GM18526 (cell line): ENCODE results near the gene RAC3.

Experiments used
- POLR2A ChIP-seq: IDR thresholded peaks from 3 replicates; pipeline ENCODE4 v1.6.1; 2011; ENCODE audit not compliant: insufficient read length; ENCODE audit errors: extremely low read depth

Gene RAC3

DNA sequence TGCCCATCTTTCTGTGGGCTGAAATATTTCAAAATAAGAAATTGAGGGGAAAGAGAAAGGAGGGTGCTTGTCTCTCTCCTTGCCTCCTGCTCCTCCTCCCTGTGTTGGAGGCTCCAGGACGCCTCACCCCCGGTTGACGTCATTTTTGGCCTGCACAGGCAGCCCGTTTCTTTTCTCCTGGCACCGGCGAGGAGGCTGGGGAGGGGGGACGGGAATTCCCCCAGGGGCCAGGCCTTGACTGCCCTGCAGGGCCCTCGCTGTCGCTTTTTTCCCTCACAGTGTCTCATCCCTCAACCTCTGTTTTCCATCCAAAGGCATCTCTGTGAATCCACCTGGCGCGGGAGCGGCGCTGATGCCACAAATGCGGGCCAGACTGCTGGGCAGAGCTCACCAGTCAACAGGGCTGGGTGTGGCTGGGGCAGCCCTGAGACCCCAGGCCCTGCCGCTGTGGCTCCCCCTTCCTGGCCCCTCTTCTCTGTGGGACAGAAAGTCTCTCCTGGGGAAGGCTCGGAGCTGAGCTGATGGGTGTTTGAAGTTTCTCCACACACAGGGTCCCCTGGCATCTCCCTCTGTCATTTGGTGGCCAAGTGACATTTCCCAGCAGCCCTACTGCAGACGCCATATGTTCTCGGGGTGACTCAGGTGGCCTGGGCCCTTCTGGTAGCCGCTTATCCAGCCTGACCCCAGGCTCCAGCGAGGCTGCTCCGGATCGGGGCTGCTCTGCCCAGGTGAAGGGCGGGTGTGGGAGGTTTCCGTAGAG lies 24.8 kb upstream of the RAC3 start:
- TF ChIP-seq POLR2A: no peak

GRCh38 chr17:82007228-82007494 lies 24.3 kb upstream of the RAC3 start:
- no peak for TF ChIP-seq POLR2A

- no peak for TF ChIP-seq POLR2A
Measured at GRCh38 chr17:82007495-82008257, 23.8 kb upstream of the RAC3 start.

DNA sequence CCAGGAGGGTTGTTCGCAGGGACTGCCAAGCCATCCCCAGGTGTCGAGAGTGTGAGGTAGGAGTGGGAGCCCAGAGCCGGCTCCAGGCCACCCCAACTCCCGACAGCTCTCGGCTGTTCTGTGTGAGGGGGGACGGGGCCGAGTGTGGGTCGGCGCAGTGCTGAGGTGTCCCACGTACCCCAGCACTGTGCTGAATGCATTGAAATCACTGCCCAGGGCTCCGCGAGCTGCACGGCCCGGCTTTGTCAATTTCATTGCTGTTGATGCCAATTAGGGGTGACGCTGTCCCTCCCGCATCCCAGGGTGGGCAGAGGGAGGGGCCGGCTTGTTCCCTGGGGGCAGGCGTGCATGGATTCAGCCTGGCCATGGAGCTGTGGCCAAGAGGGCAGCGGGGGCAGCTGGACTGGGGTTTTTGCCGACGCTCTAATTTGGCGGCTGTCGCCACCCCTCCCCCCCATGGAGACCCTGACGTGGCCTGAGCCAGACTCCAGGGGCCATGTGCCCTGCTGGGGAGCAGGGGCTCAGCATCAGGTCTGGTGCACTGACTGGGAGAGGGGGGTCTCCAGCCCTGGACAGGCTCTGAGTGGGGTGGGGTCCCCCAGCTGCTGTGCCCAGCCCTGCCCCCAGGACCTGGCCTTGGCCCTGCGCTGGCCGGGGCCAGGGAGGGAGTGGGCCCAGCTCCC lies 23.1 kb upstream of the RAC3 start:
- no peak for TF ChIP-seq POLR2A

DNA sequence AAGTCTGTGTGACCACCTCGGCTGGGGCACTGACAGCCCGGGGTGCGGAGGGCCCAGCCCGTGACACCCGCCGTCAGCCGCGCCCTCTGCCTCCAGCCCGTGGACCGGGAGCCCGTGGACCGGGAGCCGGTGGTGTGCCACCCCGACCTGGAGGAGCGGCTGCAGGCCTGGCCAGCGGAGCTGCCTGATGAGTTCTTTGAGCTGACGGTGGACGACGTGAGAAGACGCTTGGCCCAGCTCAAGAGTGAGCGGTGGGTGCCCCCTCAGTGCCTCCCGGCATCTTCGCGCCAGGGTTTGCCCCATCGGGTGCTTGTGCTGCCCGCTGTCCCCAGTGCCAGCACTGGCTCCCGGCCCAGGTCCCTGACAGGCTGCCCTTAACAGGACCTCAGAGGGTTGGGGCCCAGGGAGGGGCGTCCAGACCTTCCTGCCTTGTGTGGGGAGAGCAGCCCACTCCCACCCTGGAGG lies 22.5 kb upstream of the RAC3 start:
- TF ChIP-seq POLR2A: no peak

DNA sequence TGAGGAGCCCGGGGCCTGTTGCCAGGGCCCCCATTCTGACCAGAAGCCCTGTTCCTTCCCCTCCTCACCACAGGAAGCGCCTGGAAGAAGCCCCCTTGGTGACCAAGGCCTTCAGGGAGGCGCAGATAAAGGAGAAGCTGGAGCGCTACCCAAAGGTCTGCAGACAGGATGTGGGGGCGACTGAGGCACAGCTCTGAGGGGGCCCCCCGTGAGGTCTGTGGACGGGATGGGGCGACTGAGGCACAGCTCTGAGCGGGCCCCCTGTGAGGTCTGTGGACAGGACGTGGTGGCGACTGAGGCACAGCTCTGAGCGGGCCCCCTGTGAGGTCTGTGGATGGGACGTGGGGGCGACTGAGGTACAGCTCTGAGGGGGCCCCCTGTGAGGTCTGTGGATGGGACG lies 22.1 kb upstream of the RAC3 start:
- no peak for TF ChIP-seq POLR2A

DNA sequence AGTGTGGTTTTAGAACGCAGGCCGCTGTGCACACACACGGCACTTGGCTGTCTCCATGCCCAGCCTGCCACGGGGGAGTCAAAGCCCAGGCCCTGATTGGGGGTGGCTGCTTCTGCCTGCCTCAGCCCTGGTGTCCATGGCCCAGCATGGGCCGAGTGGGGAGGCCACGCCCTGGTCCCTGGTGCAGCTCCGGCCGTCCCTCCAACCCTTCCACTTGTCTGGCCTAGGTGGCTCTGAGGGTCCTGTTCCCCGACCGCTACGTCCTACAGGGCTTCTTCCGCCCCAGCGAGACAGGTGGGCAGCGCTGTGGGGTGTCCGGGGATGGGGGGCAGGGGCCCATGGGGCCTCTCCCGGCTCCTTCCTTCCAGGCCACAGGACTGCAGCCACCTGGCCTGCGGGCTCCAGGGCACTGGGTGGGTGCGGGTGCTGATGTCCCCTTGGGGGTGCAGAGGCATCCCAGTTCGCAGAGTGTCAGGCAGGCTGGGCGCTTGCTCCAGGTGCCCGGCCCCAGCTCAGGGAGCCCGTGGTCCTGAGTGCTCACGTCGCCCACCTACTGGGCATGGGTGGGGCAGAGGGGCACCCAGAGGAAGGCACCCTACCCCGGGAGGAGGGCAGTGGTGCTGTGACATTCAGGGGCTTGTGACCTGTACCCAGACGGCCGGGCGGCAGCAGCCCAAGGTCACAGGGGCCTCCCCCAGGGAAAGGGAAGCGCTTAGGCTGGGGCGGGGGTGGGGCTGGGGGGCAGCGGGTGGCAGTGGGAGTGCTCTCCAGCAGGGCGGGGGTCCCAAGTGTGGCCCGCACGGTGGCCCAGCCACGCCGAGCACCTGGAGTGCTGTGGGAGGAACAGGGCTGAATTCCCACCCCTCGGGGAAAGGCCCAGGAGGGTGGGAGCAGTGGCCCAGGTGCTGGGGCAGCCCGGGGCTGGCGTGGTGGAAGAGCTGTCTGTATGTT lies 20.6 kb upstream of the RAC3 start:
- no peak for TF ChIP-seq POLR2A

DNA sequence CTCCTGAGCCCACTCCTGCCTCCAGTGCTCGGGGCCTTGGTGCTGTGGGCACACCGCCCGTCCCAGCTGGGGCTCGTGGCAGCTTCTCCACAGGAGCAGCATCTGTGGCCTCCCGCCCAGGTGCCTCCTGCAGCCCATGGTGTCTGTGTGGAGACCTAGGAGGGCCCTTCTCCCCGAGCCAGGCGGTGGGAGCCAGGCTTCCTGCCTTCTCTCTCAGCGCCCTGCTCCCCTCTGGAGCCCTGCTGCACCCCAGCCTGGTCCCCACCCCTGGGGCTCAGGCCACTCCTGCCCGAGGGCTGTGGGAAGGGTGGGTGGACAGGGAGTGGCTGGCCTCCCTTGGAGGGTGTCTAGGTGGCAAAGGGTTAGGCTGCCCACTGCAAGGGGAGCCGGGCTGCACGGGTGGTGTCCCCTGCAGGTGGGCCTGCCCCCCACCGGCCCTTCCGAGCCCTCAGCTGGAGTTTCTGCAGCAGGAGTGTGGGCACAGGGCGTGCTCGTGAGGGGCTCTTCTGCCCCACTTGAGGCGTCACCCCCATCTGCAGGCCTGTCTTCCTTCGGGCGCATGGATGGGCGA lies 19.8 kb upstream of the RAC3 start:
- TF ChIP-seq POLR2A: no peak

GRCh38 chr17:82012261-82012639 lies 19.2 kb upstream of the RAC3 start:
- TF ChIP-seq POLR2A: no peak

- no peak for TF ChIP-seq POLR2A
Measured at GRCh38 chr17:82012640-82013295, 18.7 kb upstream of the RAC3 start.

GRCh38 chr17:82013341-82013740 lies 18.1 kb upstream of the RAC3 start:
- no peak for TF ChIP-seq POLR2A

DNA sequence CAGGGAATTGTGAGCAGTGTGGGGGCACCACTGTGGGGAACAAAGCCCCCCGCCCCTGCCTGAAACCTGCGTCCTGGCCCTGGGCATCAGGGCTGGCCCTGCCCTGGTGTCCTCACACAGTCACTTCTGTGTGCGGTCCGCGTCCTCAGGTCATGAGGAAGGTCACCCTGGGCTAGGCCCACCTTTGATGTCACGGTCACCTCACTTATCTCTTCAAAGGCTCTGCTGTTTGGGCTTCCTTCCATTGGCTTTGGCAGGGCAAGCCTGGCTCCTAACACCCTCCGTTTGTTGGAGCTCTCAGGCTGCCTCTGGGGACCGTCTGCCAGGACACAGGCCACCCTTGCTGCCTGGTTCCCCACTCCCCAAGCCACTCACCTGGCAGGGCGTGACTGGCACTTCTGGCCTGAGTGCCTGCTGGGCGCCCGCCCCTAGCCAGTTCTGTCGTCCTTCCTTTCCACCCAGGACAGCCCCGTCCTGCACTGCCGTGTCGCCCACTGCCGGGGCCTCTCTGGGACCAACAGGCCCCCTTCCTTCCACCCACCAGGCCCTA lies 17.6 kb upstream of the RAC3 start:
- no peak for TF ChIP-seq POLR2A

GRCh38 chr17:82014432-82014831 lies 17.0 kb upstream of the RAC3 start:
- TF ChIP-seq POLR2A: no peak

DNA sequence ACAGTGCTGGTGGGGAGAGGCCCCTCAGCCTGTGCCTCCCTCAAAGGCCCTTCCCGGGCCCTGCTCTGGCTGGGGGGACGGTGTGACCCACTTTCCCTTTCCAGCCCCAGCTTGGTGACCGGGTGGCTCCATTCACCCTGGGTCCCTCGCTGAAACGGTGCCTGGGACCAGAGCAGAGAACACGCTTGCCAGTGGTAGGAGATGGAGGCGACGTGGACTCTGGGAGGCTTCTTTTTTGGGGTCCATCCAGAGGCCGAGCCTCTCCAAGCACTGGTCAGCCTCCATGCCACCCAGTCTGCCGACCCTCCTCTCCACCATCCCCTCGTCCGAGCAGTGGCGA lies 16.5 kb upstream of the RAC3 start:
- TF ChIP-seq POLR2A: no peak
